HFFc6 (cell line): ENCODE measurements around the gene STK32C. TPM values are rescaled to one million over a fixed set of nuclear protein-coding genes. Genes with fewer than 3 reads are reported as not detected.
"Not testable (repeated sequence)": the region's sequence is repeated elsewhere in the genome, so short reads cannot be mapped to it uniquely, and the experiment has no call there.

Experiments
- DNase-seq: peaks from one replicate; pipeline ENCODE4 v3.0.0-alpha.2; 2018
- H3K27ac Mint-ChIP-seq: 2 replicates; pipeline ENCODE4 v1.8.0; 2020; ENCODE audit warnings: mild to moderate bottlenecking, mixed read lengths
- H3K27me3 Mint-ChIP-seq: 2 replicates; pipeline ENCODE4 v1.8.0; 2021; ENCODE audit warnings: mild to moderate bottlenecking, moderate library complexity, mixed read lengths; ENCODE audit not compliant: insufficient read depth
- H3K36me3 Mint-ChIP-seq: 2 replicates; pipeline ENCODE4 v1.8.0; 2021; ENCODE audit warnings: low read depth, mixed read lengths
- H3K4me1 Mint-ChIP-seq: 2 replicates; pipeline ENCODE4 v1.8.0; 2020; ENCODE audit warnings: low read depth, mixed read lengths
- H3K4me3 Mint-ChIP-seq: 2 replicates; pipeline ENCODE4 v1.8.0; 2020; ENCODE audit warnings: mild to moderate bottlenecking, moderate library complexity, mixed read lengths
- H3K9me3 Mint-ChIP-seq: 2 replicates; pipeline ENCODE4 v1.8.0; 2020; ENCODE audit warnings: mild to moderate bottlenecking, mixed read lengths
- CTCF ChIP-seq: fragments of 200-600 bp; sonication (generic); IDR thresholded peaks from 2 replicates; pipeline ENCODE4 v1.5.0; 2021; ENCODE audit warnings: antibody characterized with exemption, mild to moderate bottlenecking
- total RNA-seq, 6 experiments: library from RNA; stranded (reverse); fragmentation: NEBNext Ultra II Directional; extraction: Animal tissue kit (Norgen Biotek cat#: 25700); gene quantifications; 2 replicates in 1 of 6; 3 replicates in 5 of 6; pipeline ENCODE4 v1.2.3, GENCODE V29; 2021

The STK32C gene
- total RNA-seq, 6 experiments from 2014 or later: 5.5 to 8.3 (median 7.2) TPM

DNA sequence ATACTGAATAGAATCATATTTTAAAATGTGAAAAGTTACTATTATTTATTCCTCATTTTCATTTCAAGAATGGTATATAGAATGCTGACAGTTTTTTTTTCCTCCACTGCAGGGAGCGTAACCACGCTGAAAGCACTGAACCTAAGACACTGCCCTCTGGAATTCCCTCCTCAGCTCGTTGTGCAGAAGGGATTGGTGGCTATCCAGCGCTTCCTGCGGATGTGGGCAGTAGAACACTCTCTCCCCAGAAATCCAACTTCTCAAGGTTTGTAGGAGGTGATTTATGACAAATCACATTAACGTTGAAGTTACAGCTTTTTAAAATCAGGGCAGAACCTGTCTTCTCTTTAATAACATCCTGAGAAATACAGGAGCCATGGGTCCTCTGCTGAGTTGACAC, 36.6 kb upstream of the STK32C start:
- Mint-ChIP-seq H3K4me3 (no peak overlapping the region), H3K4me1 (no peaks in the 10 kb centered on the region), H3K36me3 (peaks cover 7% of the 10 kb centered on the region; the same call in 1 of the 2 replicates), H3K27me3 (no peaks in the 10 kb centered on the region), H3K9me3 (no peaks in the 10 kb centered on the region), H3K27ac (no peak overlapping the region)
- no peak for TF ChIP-seq CTCF
- no peak for DNase-seq

- H3K9me3 Mint-ChIP-seq: no peaks in the 10 kb centered on the region
- no peaks in the 10 kb centered on the region for H3K27me3 Mint-ChIP-seq
- peaks cover 7% of the 10 kb centered on the region; the same call in 1 of the 2 replicates for H3K36me3 Mint-ChIP-seq
- no peak for DNase-seq
- no peak for TF ChIP-seq CTCF
- H3K4me3 Mint-ChIP-seq: no peak overlapping the region
- no peak overlapping the region for H3K27ac Mint-ChIP-seq
- no peaks in the 10 kb centered on the region for H3K4me1 Mint-ChIP-seq
Measured at GRCh38 chr10:132342553-132342952, 34.8 kb upstream of the STK32C start.

GRCh38 chr10:132341781-132342180, 34.0 kb upstream of the STK32C start:
- DNase-seq: no peak
- no peaks in the 10 kb centered on the region for H3K9me3 Mint-ChIP-seq
- no peak for TF ChIP-seq CTCF
- H3K36me3 Mint-ChIP-seq: peaks cover 7% of the 10 kb centered on the region; the same call in 1 of the 2 replicates
- H3K27me3 Mint-ChIP-seq: no peaks in the 10 kb centered on the region; the same call in 1 of the 2 replicates
- no peak overlapping the region for H3K27ac Mint-ChIP-seq
- H3K4me3 Mint-ChIP-seq: no peak overlapping the region
- H3K4me1 Mint-ChIP-seq: no peaks in the 10 kb centered on the region

GRCh38 chr10:132341017-132341416, 33.3 kb upstream of the STK32C start:
- Mint-ChIP-seq H3K9me3 (no peaks in the 10 kb centered on the region), H3K27me3 (no peaks in the 10 kb centered on the region; the same call in 1 of the 2 replicates), H3K36me3 (peaks cover 7% of the 10 kb centered on the region; the same call in 1 of the 2 replicates), H3K4me3 (no peak overlapping the region), H3K27ac (no peak overlapping the region), H3K4me1 (no peaks in the 10 kb centered on the region)
- no peak for DNase-seq
- TF ChIP-seq CTCF: no peak

GRCh38 chr10:132339276-132339675, 31.5 kb upstream of the STK32C start:
- Mint-ChIP-seq H3K27me3 (no peaks in the 10 kb centered on the region; the same call in 1 of the 2 replicates), H3K4me3 (no peak overlapping the region), H3K36me3 (peaks cover 7% of the 10 kb centered on the region; the same call in 1 of the 2 replicates), H3K4me1 (no peaks in the 10 kb centered on the region), H3K9me3 (no peaks in the 10 kb centered on the region), H3K27ac (no peak overlapping the region)
- DNase-seq: no peak
- TF ChIP-seq CTCF: no peak

GRCh38 chr10:132338876-132339275, 31.1 kb upstream of the STK32C start:
- Mint-ChIP-seq H3K27ac (no peak overlapping the region), H3K4me3 (no peak overlapping the region), H3K4me1 (no peaks in the 10 kb centered on the region), H3K36me3 (peaks cover 7% of the 10 kb centered on the region; the same call in 1 of the 2 replicates), H3K9me3 (no peaks in the 10 kb centered on the region), H3K27me3 (no peaks in the 10 kb centered on the region; the same call in 1 of the 2 replicates)
- TF ChIP-seq CTCF: no peak
- no peak for DNase-seq

DNA sequence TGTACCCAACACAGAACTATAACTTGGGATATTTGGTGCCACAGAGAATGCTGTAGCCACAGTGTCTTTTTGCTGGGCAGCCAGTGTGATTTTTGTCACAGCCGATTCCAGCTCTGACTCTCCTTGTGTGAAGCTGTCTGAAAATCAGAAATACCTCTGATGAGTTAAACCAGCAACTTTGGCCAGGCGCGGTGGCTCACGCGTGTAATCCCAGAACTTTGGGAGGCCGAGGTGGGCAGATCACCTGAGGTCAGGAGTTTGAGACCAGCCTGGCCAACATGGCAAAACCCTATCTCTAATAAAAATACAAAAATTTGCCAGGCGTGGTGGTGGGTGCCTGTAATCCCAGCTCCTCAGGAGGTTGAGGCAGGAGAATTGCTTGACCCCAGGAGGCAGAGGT, 30.1 kb upstream of the STK32C start:
- H3K27me3 Mint-ChIP-seq, H3K9me3 Mint-ChIP-seq, H3K27ac Mint-ChIP-seq, DNase-seq, H3K36me3 Mint-ChIP-seq, H3K4me1 Mint-ChIP-seq, H3K4me3 Mint-ChIP-seq: not testable (repeated sequence)
